AG04449 (cell line): ENCODE data around the gene MAML2.
"Not testable (repeated sequence)": the region's sequence is repeated elsewhere in the genome, so short reads cannot be mapped to it uniquely, and the experiment has no call there.

Source experiments
- CTCF ChIA-PET: fragments of 350-600 bp; formaldehyde crosslinking; extraction: SDS; loops from one replicate; lab custom pipeline; 2021; ENCODE audit warnings: antibody characterized with exemption; lab: Yijun Ruan, JAX
- POLR2A ChIA-PET: fragments of 400-600, 350-600 bp; formaldehyde crosslinking; extraction: SDS; loops from one replicate; lab custom pipeline; 2020; ENCODE audit warnings: antibody characterized with exemption, inconsistent platforms; lab: Yijun Ruan, JAX
- DNase-seq: peaks from one replicate; pipeline ENCODE4 v3.0.0-alpha.2; 2010; ENCODE audit warnings: low read depth, low spot score
- H3K4me3 ChIP-seq: 2 replicates; pipeline ENCODE4 v1.5.1; 2011; ENCODE audit warnings: low read depth, mild to moderate bottlenecking, control low read depth, low read length
- CTCF ChIP-seq: IDR thresholded peaks from one replicate; pipeline ENCODE4 v1.5.1; 2011; ENCODE audit warnings: mild to moderate bottlenecking, moderate library complexity, low read length, control low read depth, inconsistent platforms; ENCODE audit not compliant: insufficient read depth; ENCODE audit errors: missing control alignments

The MAML2 gene

DNA sequence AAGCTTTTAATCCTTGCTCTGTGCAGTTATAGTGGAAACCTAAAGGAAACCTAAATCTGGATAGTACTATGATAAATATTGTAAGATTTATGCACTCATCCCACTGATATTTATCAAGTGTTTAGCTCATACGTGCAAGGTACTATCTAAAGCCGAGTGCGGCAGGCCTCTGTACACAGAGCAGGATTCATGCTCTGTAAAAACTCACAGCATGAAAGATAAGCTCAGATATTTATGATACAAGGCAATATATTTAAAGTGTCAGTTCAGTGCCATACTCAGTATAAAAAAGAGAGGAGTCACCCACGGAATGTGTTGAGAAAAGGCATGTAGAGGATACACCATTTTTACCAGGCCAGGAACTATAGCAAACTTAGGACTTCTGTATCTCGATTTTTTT lies 66.2 kb downstream of the MAML2 start:
- TF ChIP-seq CTCF: no peak
- no peak for DNase-seq
- POLR2A ChIA-PET: no interaction called here
- no peak overlapping the region for H3K4me3 ChIP-seq
- CTCF ChIA-PET: interaction anchor here (1.5 to 1.7 kb wide), 2 partner anchors 10 to 66 kb away, joined by 4 to 6 read pairs; partner anchors contain the start of gene MAML2

DNA sequence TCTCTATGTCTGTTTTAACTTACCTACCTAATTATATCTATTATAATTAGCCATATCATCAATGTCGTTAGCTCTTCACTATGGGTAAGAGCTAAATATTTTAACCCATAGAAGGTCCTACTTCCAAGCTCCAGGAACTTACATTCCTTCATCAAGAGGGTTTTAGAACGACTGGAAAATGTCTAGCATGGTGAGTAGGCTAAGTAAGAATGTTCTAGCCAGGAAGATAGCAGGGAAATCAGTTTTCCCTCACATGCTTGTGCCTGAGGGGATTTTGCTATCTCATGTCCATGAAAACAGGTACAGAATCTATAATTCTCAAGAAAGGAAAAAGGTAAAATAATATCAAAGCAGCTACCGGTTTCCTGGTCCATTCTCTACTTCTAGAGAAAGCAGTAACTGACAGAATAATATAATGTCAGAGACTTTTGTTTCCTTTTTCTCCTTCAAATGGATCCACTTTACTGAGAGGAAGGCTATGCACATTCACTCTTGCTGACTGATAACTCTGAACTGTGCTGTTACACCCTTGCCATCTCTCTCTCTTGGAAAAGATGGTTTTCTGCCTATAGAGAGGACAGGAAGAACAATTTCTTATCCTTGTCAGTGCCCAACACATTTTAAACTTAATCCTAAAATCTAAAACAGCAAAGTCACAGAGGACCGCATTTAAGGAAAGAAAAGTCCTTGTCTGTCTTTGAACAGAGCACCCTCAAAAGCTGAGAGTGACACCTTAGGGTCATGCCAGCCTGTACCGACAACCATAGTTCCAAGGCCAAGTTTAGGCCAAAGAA lies 67.0 kb downstream of the MAML2 start:
- TF ChIP-seq CTCF: no peak
- ChIA-PET POLR2A (no interaction called here), CTCF (interaction anchor here (0.7 to 1.7 kb wide), 3 partner anchors 9 to 67 kb away, joined by 3 to 6 read pairs (median 4); partner anchors contain the start of gene MAML2)

GRCh38 chr11:96273507-96273906 lies 69.5 kb downstream of the MAML2 start:
- ChIA-PET CTCF (interaction anchor here (1.2 kb wide), 1 partner anchor 70 kb away, joined by 3 read pairs; the partner anchor contains the start of gene MAML2), POLR2A (no interaction called here)
- no peak for DNase-seq
- H3K4me3 ChIP-seq: no peak overlapping the region
- no peak for TF ChIP-seq CTCF

More for the DNA sequence above, 67.0 kb downstream of the MAML2 start:
- no peak for DNase-seq
- no peak overlapping the region for H3K4me3 ChIP-seq

DNA sequence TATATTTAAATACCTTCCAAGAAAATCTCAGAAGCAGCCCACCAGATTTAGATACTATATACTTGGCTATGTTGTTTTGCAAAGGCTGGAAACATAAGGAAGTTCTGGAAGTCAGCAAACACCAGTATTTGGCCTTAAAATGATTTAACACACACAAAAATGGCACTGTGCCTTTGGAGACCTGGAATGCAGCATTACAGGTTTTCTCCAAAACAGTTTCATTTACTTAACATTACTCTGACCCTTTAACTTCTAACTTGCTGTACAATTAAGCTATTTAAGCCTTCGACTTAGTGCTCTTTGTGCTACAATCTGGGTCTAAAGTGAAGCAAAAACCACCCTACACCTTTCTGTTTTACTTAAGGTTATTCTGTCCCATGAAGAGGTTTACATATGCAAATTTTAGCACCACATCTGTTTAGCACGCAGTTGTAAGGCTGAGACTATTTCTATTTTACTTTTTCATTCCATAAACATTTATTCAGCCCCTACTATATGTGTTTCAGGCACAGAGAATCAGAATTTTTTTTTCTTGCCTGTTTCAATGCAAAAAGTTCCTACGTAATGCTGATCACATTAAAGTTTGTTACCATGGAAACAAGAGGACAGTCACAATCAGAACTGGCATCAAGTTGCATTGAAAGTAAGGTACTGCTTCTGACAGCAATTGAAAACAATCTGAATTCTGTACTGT lies 70.3 kb downstream of the MAML2 start:
- ChIA-PET CTCF (no interaction called here), POLR2A (no interaction called here)
- H3K4me3 ChIP-seq: no peak overlapping the region
- no peak for TF ChIP-seq CTCF
- DNase-seq: no peak

- no peak for TF ChIP-seq CTCF
Measured at GRCh38 chr11:96271777-96272176, 71.2 kb downstream of the MAML2 start.

DNA sequence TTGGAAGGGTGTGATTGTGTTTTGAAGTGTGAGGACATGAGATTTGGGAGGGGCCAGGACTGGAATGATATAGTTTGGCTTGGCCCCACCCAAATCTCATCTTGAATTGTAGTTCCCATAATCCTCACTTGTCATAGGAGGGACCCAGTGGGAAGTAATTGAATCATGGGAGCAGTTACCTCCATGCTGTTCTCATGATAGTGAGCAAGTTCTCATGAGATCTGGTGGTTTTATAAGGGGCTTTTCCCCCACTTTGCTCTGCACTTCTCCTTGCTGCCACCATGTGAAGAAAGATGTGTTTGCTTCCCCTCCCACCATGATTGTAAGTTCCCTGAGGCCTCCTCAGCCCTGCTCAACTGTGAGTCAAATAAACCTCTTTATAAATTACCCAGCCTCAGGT lies 71.6 kb downstream of the MAML2 start:
- POLR2A ChIA-PET, CTCF ChIA-PET, H3K4me3 ChIP-seq, DNase-seq: not testable (repeated sequence)

More at GRCh38 chr11:96271777-96272176, 71.2 kb downstream of the MAML2 start:
- no peak overlapping the region for H3K4me3 ChIP-seq
- CTCF ChIA-PET: no interaction called here
- DNase-seq: no peak
- POLR2A ChIA-PET: no interaction called here

- CTCF ChIA-PET, H3K4me3 ChIP-seq, POLR2A ChIA-PET, DNase-seq: not testable (repeated sequence)
Measured at GRCh38 chr11:96268527-96268926, 74.5 kb downstream of the MAML2 start.
